BE2C (cell line): Measurements from ENCODE around the gene FAM124B.
"Not testable (repeated sequence)": the region's sequence is repeated elsewhere in the genome, so short reads cannot be mapped to it uniquely, and the experiment has no call there.

Experiments
- DNase-seq: peaks from one replicate; pipeline ENCODE4 v3.0.0-alpha.2; 2020
- H3K27me3 ChIP-seq: fragments of 250-450 bp; sonication (Bioruptor Pico); 2 replicates; pipeline ENCODE4 v1.5.1; 2020; ENCODE audit warnings: mild to moderate bottlenecking
- H3K36me3 ChIP-seq: fragments of 250-450 bp; sonication (Bioruptor Pico); 2 replicates; pipeline ENCODE4 v1.5.1; 2020; ENCODE audit warnings: mild to moderate bottlenecking
- H3K4me1 ChIP-seq: fragments of 250-450 bp; sonication (Bioruptor Pico); 2 replicates; pipeline ENCODE4 v1.5.1; 2020
- H3K4me3 ChIP-seq: 2 replicates; pipeline ENCODE4 v1.5.1; 2011; ENCODE audit warnings: low read depth, low read length
- H3K9me3 ChIP-seq: fragments of 250-450 bp; sonication (Bioruptor Pico); 2 replicates; pipeline ENCODE4 v1.5.1; 2020
- CTCF ChIP-seq: IDR thresholded peaks from 2 replicates; pipeline ENCODE4 v1.5.1; 2012; ENCODE audit warnings: mild to moderate bottlenecking, low read depth, low read length

FAM124B gene

DNA sequence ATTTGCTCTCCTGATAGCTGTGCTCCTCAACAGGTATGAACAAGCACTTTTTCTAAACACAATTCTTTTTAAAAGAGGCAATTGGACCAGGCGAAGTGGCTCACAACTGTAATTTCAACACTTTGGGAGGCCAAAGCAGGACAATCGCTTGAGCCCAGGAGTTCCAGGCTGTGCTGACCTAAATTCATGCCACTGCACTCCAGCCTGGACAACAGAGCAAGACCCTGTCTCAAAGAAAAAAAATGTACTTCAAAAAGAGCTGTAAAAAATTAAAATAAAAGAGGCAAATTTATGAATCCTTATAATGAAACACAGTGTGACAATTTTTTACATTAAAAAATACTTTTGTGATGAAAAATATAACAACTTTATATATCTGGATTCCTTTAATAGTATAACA, 1.8 kb upstream of the FAM124B start:
- Histone ChIP-seq H3K27me3 (no peaks in the 10 kb centered on the region), H3K9me3 (no peaks in the 10 kb centered on the region), H3K36me3 (no peaks in the 10 kb centered on the region), H3K4me1 (0 out of 2 replicates have a peak, but pooled peaks cover 3% of the 10 kb centered on the region), H3K4me3 (no peak overlapping the region)
- DNase-seq: no peak
- no peak for TF ChIP-seq CTCF

DNA sequence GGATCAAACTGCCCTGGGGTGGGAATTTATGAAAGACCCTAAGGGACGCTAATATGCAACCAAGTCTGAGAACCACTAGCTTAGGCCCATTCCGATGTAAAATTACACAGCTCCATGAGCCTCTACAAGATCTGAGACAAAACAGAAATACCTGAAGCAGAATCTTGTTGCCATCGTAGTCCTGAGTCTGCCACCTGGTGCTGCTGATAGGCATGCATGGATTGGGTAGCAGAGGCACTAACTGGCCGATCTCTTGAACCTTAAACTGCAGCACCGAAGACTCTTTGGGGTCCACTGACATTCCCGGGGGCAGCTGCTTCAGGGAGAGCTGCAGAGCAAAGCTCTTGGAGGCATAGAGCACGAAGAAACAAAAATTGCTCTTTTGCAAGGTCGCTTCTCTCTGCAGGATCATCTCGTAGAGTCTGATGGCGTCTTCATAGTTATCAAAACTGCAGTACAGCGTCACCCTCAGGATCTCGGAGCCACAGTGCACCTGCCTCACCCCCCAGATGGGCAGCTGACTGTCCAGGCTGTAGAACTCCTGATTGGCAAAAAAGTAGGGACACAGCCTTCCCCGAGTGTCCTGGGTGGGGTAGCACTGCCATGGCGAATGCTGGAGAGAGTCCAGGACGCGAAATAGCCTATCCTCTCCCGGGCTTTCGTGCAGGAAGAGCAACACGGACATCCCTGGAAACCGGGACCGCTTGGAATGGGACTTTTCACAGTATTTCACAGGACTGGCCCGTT, 848 bp downstream of the FAM124B start:
- no peak for TF ChIP-seq CTCF
- H3K4me3 ChIP-seq: no peak overlapping the region
- H3K27me3 ChIP-seq: no peaks in the 10 kb centered on the region
- no peaks in the 10 kb centered on the region for H3K36me3 ChIP-seq
- no peaks in the 10 kb centered on the region for H3K9me3 ChIP-seq
- DNase-seq: no peak
- peaks cover 7% of the 10 kb centered on the region; the same call in 1 of the 2 replicates for H3K4me1 ChIP-seq

DNA sequence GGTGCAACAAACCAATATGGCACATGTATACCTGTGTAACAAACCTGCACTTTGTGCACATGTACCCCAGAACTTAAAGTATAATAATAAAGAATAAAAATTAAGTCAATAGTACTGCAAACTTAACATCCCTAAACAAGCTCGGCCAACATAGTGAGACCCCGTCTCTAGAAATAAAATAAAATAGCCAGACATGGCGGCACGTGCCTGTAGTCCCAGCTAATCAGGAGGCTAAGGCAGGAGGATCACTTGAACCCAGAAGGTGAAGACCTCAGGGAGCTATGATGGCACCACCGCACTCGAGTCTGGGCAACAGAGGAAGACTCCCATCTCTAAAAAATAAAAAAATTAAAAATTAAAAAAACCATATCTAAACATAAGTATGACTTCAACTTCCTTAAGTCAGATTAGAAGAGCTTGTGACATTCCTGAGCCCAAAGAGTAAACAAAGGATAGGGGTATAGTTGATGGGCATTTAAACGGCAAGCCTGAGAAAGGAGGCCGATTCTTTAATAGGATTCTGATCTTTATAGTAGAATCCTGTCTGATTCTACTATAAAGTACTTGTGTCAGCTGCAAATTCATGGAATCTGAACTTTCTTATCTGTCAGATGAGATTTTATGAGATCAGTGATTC, 1.6 kb downstream of the FAM124B start:
- DNase-seq: no peak
- H3K4me3 ChIP-seq: no peak overlapping the region
- H3K9me3 ChIP-seq: no peaks in the 10 kb centered on the region
- TF ChIP-seq CTCF: no peak
- H3K36me3 ChIP-seq: no peaks in the 10 kb centered on the region
- H3K27me3 ChIP-seq: no peaks in the 10 kb centered on the region
- peaks cover 7% of the 10 kb centered on the region; the same call in 1 of the 2 replicates for H3K4me1 ChIP-seq

- no peak for DNase-seq
- H3K36me3 ChIP-seq: no peaks in the 10 kb centered on the region
- peaks cover 7% of the 10 kb centered on the region; the same call in 1 of the 2 replicates for H3K4me1 ChIP-seq
- TF ChIP-seq CTCF: no peak
- H3K27me3 ChIP-seq: no peaks in the 10 kb centered on the region
- H3K9me3 ChIP-seq: no peaks in the 10 kb centered on the region
- H3K4me3 ChIP-seq: no peak overlapping the region
Measured at GRCh38 chr2:224398289-224398688, 3.6 kb downstream of the FAM124B start.

DNA sequence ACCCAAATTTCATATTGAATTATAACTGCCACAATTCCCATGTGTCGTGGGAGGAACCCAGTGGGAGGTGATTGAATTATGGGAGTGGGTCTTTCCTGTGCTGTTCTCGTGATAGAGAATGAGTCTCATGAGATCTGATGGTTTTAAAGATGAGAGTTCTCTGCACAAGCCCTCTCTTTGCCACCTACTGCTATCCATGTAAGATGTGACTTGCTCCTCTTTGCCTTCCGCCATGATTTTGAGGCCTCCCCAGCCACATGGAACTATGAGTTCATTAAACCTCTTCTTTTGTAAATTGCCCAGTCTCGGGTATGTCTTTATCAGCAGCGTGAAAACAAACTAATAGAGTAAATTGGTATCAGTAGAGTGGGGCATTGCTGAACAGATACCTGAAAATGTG, 4.8 kb downstream of the FAM124B start:
- H3K4me1 ChIP-seq, H3K27me3 ChIP-seq, DNase-seq, H3K9me3 ChIP-seq, H3K36me3 ChIP-seq, H3K4me3 ChIP-seq: not testable (repeated sequence)

DNA sequence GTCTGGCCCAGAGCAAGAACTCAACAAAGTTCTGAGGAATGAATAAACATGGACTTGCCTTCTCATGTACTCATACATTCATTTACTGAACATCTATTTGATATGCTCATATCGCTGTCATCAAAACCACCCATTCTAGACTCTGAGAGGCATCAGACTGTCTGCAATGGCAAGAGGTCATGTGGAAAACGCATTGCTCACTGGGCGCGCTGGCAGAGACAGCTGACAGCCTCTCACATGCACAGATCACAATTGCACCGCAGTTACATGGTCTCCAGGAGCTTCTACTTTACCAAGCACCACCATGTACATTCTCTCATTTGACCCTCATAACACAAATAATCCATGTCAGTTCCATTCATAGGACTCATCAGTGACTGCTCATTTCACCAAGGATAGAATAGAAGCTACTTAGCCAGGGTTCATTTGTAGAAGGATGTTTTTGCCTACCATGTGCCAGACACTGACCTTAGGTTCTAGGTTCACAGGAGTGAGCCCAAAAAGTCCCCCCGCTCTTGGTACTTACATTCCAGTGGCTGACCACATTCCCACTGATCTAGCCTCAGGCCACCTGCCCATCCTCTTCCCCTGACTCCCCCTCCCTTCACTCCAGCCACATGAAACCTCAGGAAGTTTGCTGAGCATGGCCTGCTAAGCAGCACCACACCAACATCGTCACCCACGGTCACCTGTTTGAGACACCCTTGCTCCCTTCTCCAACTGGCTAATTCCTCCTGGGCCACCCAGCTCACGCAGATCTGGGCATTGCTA, 6.1 kb downstream of the FAM124B start:
- no peaks in the 10 kb centered on the region for H3K27me3 ChIP-seq
- H3K4me3 ChIP-seq: no peak overlapping the region
- H3K4me1 ChIP-seq: peaks cover 4% of the 10 kb centered on the region; the same call in 1 of the 2 replicates
- H3K9me3 ChIP-seq: no peaks in the 10 kb centered on the region
- no peaks in the 10 kb centered on the region for H3K36me3 ChIP-seq
- DNase-seq: no peak
- TF ChIP-seq CTCF: no peak
